ENCODE measurements around the gene STK10.

DNA sequence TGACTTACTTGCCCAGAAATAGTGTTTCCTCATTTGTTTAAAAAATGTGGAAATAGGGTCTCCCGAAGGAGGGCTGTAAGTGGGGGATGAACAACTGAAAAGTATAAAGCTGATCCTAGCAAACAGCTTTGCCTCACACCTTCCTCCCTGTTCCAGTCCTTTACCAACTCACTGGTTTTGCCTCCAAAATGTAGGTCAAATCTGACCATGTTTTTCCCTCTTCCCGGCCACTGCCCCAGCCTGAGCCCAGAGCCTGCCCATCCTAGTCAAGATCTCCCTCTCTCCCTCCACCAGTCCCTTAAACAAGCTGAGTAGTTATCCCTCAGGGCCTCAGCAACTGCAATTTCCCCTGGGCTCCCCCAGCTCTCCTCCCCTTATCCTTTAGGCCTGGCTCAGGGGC lies 99.2 kb downstream of the STK10 start:
- TF ChIP-seq, protein P1, sequence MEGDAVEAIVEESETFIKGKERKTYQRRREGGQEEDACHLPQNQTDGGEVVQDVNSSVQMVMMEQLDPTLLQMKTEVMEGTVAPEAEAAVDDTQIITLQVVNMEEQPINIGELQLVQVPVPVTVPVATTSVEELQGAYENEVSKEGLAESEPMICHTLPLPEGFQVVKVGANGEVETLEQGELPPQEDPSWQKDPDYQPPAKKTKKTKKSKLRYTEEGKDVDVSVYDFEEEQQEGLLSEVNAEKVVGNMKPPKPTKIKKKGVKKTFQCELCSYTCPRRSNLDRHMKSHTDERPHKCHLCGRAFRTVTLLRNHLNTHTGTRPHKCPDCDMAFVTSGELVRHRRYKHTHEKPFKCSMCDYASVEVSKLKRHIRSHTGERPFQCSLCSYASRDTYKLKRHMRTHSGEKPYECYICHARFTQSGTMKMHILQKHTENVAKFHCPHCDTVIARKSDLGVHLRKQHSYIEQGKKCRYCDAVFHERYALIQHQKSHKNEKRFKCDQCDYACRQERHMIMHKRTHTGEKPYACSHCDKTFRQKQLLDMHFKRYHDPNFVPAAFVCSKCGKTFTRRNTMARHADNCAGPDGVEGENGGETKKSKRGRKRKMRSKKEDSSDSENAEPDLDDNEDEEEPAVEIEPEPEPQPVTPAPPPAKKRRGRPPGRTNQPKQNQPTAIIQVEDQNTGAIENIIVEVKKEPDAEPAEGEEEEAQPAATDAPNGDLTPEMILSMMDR (IDR thresholded peaks at IDR 0.05) = no peak
- no peak for TF ChIP-seq EZH2 (IDR thresholded peaks at IDR 0.05; ENCODE audit: borderline replicate concordance, insufficient read depth, low read depth, low read length, poor library complexity, severe bottlenecking)
